CD4-positive, alpha-beta memory T cell (primary cell): Measurements from ENCODE around the gene NET1. TPM values are rescaled to one million over a fixed set of nuclear protein-coding genes. Genes with fewer than 3 reads are reported as not detected.

Experiments
- CTCF ChIA-PET: fragments of 350-600 bp; sonication (Branson Sonifier 250); formaldehyde crosslinking; loops from one replicate; lab custom pipeline; 2021; ENCODE audit warnings: inconsistent platforms; ENCODE audit not compliant: partially characterized antibody; lab: Charles Lee
- POLR2A ChIA-PET: fragments of 350-600 bp; sonication (Branson Sonifier 250); formaldehyde crosslinking; loops from one replicate; lab custom pipeline; 2021; ENCODE audit not compliant: partially characterized antibody; lab: Charles Lee
- DNase-seq, 5 donors: peaks; one replicate each; pipeline versions ENCODE4 v3.0.0 to v3.0.0-alpha.2; 2020 to 2022; ENCODE audit warnings: mixed read lengths in 1 of 5
- H3K27ac ChIP-seq: one replicate; pipeline ENCODE4 v1.7.0; 2013; ENCODE audit warnings: low read depth, low read length
- H3K27me3 ChIP-seq: 2 replicates; pipeline ENCODE4 v1.7.0; 2013; ENCODE audit warnings: mild to moderate bottlenecking, low read length, moderate library complexity; ENCODE audit not compliant: insufficient read depth
- H3K36me3 ChIP-seq: 2 replicates; pipeline ENCODE4 v1.7.0; 2013; ENCODE audit warnings: mild to moderate bottlenecking, low read length, moderate library complexity; ENCODE audit not compliant: insufficient read depth
- H3K4me1 ChIP-seq: 2 replicates; pipeline ENCODE4 v1.7.0; 2013; ENCODE audit warnings: mild to moderate bottlenecking, low read length, moderate library complexity; ENCODE audit not compliant: insufficient read depth
- H3K4me3 ChIP-seq, 2 donors: one replicate each; pipeline ENCODE4 v1.7.0; 2013; ENCODE audit warnings: low read length in 2 of 2, mild to moderate bottlenecking in 1 of 2
- H3K9me3 ChIP-seq, 2 donors: one replicate each; pipeline ENCODE4 v1.7.0; 2013; ENCODE audit warnings: low read length in 2 of 2, control low read depth in 1 of 2; ENCODE audit not compliant: control insufficient read depth in 1 of 2
- H3K27ac Mint-ChIP-seq, 7 donors: one replicate each; pipeline ENCODE4 v1.8.0; 2020 to 2021; ENCODE audit warnings: mixed read lengths in 7 of 7, mild to moderate bottlenecking in 6 of 7, inconsistent platforms in 3 of 7, moderate library complexity in 3 of 7
- H3K27me3 Mint-ChIP-seq, 2 donors: one replicate each; pipeline ENCODE4 v1.8.0; 2020 to 2021; ENCODE audit warnings: mixed read lengths in 2 of 2
- H3K36me3 Mint-ChIP-seq, 2 donors: one replicate each; pipeline ENCODE4 v1.8.0; 2020 to 2021; ENCODE audit warnings: mixed read lengths in 2 of 2, inconsistent platforms in 1 of 2, mild to moderate bottlenecking in 1 of 2
- H3K4me1 Mint-ChIP-seq, 4 donors: one replicate each; pipeline ENCODE4 v1.8.0; 2020 to 2021; ENCODE audit warnings: mixed read lengths in 4 of 4, mild to moderate bottlenecking in 1 of 4
- H3K4me3 Mint-ChIP-seq, 8 donors: one replicate each; pipeline ENCODE4 v1.8.0; 2020 to 2021; ENCODE audit warnings: mixed read lengths in 8 of 8, mild to moderate bottlenecking in 7 of 8, moderate library complexity in 6 of 8, inconsistent platforms in 3 of 8
- H3K9me3 Mint-ChIP-seq, 8 donors: one replicate each; pipeline ENCODE4 v1.8.0; 2020 to 2021; ENCODE audit warnings: mixed read lengths in 8 of 8, mild to moderate bottlenecking in 5 of 8, inconsistent platforms in 3 of 8, moderate library complexity in 1 of 8
- intact Hi-C: fragments of 100-400 bp; cut with micrococcal nuclease; formaldehyde crosslinking; loops from one replicate; pipeline ENCODE4 v1.15.1; 2023
- polyA plus RNA-seq, 2 donors: library from polyadenylated mRNA; unstranded; fragments of 300-500 nt; fragmentation: Illumina TruSeq; gene quantifications; one replicate each; pipeline ENCODE4 v1.2.3, GENCODE V29; 2021
- total RNA-seq, 2 experiments: library from RNA; stranded (reverse); gene quantifications; one replicate each; pipeline ENCODE4 v1.2.3, GENCODE V29; 2021

NET1 gene
- total and polyA plus RNA-seq, 4 experiments from 2014 or later = 5.4 to 16.4 (median 10.5) TPM

DNA sequence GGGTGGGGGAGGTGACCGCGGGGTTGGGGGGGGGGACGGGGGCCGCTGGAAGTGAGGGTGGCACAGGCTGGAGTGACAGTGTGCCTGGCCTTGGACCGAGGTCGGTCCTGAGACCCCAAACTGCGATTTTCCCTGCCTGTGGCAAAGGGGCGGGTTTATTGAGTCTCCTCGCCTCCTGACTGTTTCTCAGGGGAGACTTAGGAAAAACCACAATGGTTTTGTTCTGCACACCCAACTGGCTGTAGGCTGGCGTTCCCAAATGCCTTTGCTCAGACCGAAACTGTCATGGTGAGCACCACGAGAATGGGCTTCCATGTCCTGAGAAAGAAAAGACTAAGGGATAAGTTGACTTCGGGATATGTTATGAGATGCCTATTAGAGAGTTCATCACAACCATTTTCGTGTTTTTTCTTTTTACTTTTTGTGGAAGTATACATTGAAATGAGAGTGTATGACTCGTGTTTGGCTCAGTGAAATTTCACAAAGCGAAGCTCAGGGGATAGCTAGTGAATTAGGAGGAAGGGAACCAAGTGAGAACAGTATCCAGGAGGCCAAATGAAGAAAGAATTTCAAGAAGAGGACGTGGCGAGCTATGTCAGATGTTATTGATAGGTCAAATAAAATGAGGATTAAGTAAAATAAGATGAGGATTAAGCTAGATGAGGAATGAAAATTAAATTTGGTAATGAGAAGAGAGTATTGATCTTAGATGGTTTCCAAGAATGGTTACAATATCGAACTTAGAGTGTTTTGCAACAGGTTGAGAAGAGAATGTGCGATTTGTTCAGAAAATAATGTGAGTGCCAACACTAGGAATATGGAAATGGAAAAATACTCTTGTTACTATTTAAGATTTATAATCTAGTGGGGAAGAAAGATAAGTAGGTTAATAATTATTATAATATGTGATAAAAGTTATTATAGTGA, 918 bp downstream of the NET1 start:
- H3K27ac ChIP-seq = no peak overlapping the region
- ChIA-PET POLR2A (interaction anchor here (0.5 kb wide), 1 partner anchor 17 kb away, joined by 3 read pairs; no protein-coding TSS in a partner anchor), CTCF (no interaction called here)
- no peak for DNase-seq
- no peaks in the 10 kb centered on the region for H3K36me3 ChIP-seq
- H3K4me1 Mint-ChIP-seq = peaks cover 0 to 2% (median 0%) of the 10 kb centered on the region in 4 donors
- peaks cover 0 to 1% of the 10 kb centered on the region in 2 donors for H3K36me3 Mint-ChIP-seq
- no peaks in the 10 kb centered on the region for H3K27me3 ChIP-seq
- peaks cover 6 to 9% of the 10 kb centered on the region in 2 donors for H3K27me3 Mint-ChIP-seq
- no peak overlapping the region for H3K27ac Mint-ChIP-seq
- intact Hi-C loops = no loop called here
- H3K4me3 ChIP-seq = peak overlapping the region; percentile 25 to 48
- H3K4me1 ChIP-seq = peaks cover 10% of the 10 kb centered on the region
- peaks cover 0 to 4% (median under 1%) of the 10 kb centered on the region in 8 donors for H3K9me3 Mint-ChIP-seq
- no peak overlapping the region for H3K4me3 Mint-ChIP-seq
- H3K9me3 ChIP-seq = no peaks in the 10 kb centered on the region

DNA sequence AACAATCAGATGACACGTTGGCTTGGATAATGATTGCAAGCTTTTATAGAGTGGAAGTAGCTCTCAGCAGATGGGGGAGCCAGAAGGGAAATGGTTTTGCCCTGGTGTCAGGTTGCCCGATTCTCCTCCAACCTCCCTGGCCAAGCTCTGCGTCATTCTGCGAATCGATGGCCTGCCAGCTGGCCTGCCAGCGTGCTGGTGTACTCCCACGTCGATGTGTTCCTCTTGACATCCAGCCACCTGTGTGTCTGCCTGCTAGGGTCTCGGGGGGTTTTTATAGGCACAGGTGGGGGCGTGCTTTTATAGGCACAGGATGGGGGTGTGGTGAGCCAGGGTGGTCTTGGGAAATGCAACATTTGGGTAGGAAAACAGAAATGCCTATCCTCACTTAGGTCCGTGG, 4.6 kb downstream of the NET1 start:
- Histone ChIP-seq H3K27ac (no peak overlapping the region), H3K9me3 (no peaks in the 10 kb centered on the region), H3K4me1 (peaks cover 8% of the 10 kb centered on the region), H3K4me3 (no peak overlapping the region), H3K27me3 (no peaks in the 10 kb centered on the region), H3K36me3 (no peaks in the 10 kb centered on the region)
- Mint-ChIP-seq H3K36me3 (peaks cover 5 to 12% of the 10 kb centered on the region in 2 donors), H3K4me1 (peaks cover 0 to 1% (median 0%) of the 10 kb centered on the region in 4 donors), H3K27me3 (peaks cover 0 to 3% of the 10 kb centered on the region in 2 donors), H3K4me3 (no peak overlapping the region), H3K27ac (no peak overlapping the region), H3K9me3 (peaks cover 3 to 21% (median 15%) of the 10 kb centered on the region in 8 donors)
- POLR2A ChIA-PET = no interaction called here
- DNase-seq = no peak
- intact Hi-C loops = no loop called here
- CTCF ChIA-PET = interaction anchor here (0.9 kb wide), 1 partner anchor 10 kb away, joined by 3 read pairs; no protein-coding TSS in a partner anchor

DNA sequence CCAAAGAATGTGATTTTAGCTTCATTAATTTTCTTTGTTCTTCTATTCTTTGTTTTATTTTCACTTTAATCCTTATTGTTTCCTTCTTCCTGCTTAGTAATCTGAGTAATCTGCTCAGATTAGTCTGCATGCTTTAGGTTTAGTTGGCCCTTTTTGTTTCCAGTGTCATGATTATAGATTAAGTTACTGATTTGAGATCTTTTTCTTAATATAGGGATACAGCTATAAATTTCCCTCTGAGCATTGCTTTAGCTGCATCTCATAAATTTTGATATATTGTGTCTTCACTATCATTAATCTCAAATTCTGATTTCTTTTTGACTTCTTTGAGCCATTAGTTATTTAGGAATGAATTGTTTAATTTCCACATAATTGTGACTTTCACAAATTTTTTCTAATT, 6.2 kb downstream of the NET1 start:
- H3K4me3 ChIP-seq = no peak overlapping the region
- H3K27ac Mint-ChIP-seq = no peak overlapping the region
- CTCF ChIA-PET = interaction anchor here (0.7 to 1.6 kb wide), 3 partner anchors 14 to 569 kb away, joined by 3 read pairs; no protein-coding TSS in a partner anchor
- H3K27me3 ChIP-seq = no peaks in the 10 kb centered on the region
- peaks cover 3 to 21% (median 15%) of the 10 kb centered on the region in 8 donors for H3K9me3 Mint-ChIP-seq
- DNase-seq = no peak
- peaks cover 5 to 12% of the 10 kb centered on the region in 2 donors for H3K36me3 Mint-ChIP-seq
- intact Hi-C loops = no loop called here
- H3K27ac ChIP-seq = no peak overlapping the region
- POLR2A ChIA-PET = no interaction called here
- no peaks in the 10 kb centered on the region for H3K4me1 ChIP-seq
- H3K4me1 Mint-ChIP-seq = no peaks in the 10 kb centered on the region
- H3K9me3 ChIP-seq = no peaks in the 10 kb centered on the region
- H3K36me3 ChIP-seq = no peaks in the 10 kb centered on the region
- H3K27me3 Mint-ChIP-seq = no peaks in the 10 kb centered on the region
- H3K4me3 Mint-ChIP-seq = peak overlapping the region in 1 of 8 donors; percentile 26

DNA sequence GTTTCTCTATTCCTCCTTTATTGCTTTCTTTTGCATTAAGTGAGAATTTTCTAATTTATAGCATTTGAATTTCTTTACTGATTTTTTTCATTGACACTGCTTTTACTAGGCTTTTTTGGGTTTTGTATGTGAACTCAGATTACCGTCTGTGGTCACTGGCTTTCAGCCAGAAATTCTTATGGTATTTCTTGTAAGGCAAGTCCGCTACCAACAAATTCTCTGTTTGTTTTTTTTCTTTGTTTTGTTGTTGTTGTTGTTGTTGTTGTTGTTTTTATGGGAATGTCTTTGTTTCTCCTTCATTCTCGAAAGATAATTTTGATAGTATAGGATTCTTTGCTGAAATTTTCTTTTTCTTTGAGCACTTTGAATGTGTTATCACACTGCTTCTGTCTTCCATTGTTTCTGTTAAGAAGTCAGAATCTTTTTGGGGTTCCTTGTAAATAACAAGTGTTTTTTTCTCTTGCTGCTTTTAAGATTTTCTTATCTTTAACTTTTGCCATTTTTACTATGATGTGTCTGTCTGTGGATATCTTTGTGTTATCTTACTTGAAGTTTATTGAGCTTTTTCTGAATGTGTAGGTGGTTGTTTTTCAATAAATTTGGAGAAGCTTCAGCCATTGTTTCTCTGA, 7.2 kb downstream of the NET1 start:
- Mint-ChIP-seq H3K9me3 (peaks cover 3 to 21% (median 15%) of the 10 kb centered on the region in 8 donors), H3K27ac (no peak overlapping the region), H3K36me3 (peaks cover 5 to 12% of the 10 kb centered on the region in 2 donors), H3K27me3 (no peaks in the 10 kb centered on the region), H3K4me1 (no peaks in the 10 kb centered on the region), H3K4me3 (no peak overlapping the region)
- H3K36me3 ChIP-seq = no peaks in the 10 kb centered on the region
- H3K27ac ChIP-seq = no peak overlapping the region
- CTCF ChIA-PET = interaction anchor here (1.6 kb wide), 1 partner anchor 205 kb away, joined by 3 read pairs; no protein-coding TSS in a partner anchor
- H3K4me1 ChIP-seq = no peaks in the 10 kb centered on the region
- POLR2A ChIA-PET = no interaction called here
- intact Hi-C loops = no loop called here
- H3K27me3 ChIP-seq = no peaks in the 10 kb centered on the region
- no peak overlapping the region for H3K4me3 ChIP-seq
- H3K9me3 ChIP-seq = no peaks in the 10 kb centered on the region
- DNase-seq = no peak

DNA sequence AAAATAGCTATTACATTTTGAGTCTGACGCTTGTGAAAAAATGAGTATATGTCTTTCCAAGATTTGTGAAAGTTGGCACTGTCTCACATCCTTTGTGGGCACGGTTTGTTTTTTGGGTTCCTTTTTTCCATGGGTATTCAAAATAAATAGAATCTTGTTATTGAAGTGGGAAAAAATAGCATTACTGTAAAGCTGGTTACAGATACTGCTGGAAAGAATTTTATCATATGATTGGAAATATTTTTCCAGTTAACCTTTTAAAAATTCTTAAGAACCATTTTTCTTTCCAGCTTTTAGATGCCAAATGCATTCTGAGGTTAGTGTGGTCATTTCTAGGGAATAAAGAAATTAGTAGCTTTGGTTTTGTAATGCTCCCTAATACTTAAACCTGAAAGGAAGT, 11.4 kb downstream of the NET1 start:
- intact Hi-C loops = no loop called here
- Histone ChIP-seq H3K4me3 (no peak overlapping the region), H3K27me3 (no peaks in the 10 kb centered on the region), H3K27ac (no peak overlapping the region), H3K36me3 (no peaks in the 10 kb centered on the region), H3K4me1 (no peaks in the 10 kb centered on the region), H3K9me3 (no peaks in the 10 kb centered on the region)
- Mint-ChIP-seq H3K27ac (no peak overlapping the region), H3K27me3 (no peaks in the 10 kb centered on the region), H3K4me1 (no peaks in the 10 kb centered on the region), H3K9me3 (peaks cover 0 to 13% (median 9%) of the 10 kb centered on the region in 8 donors), H3K4me3 (no peak overlapping the region), H3K36me3 (peaks cover 5 to 6% of the 10 kb centered on the region in 2 donors)
- ChIA-PET CTCF (interaction anchor here (1.8 to 4.1 kb wide), 3 partner anchors 11 to 575 kb away, joined by 7 to 27 read pairs (median 12); no protein-coding TSS in a partner anchor), POLR2A (no interaction called here)
- no peak for DNase-seq

DNA sequence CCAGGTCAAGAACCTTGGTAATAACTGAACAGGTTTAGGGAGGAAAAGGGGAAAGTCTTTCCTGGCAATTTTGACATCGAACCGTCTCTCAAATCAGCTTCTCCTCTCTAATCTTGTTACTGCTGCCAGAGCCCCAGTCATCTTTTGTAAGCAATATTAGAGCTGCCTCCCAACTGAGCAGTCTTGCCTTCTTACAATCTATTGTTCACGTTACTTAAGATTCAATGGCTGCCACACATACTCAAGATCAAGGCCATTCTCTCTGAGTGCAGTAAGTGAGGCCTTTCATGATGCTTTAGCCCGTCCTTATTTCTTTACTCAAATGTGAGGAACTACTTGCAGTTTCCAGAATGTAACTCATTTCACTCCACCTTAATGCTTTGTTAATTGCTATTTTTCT, 12.4 kb downstream of the NET1 start:
- no peaks in the 10 kb centered on the region for H3K27me3 ChIP-seq
- H3K4me1 ChIP-seq = no peaks in the 10 kb centered on the region
- Mint-ChIP-seq H3K4me3 (no peak overlapping the region), H3K27me3 (no peaks in the 10 kb centered on the region), H3K9me3 (peaks cover 0 to 3% (median 2%) of the 10 kb centered on the region in 8 donors), H3K27ac (no peak overlapping the region), H3K36me3 (peaks cover 3 to 4% of the 10 kb centered on the region in 2 donors), H3K4me1 (no peaks in the 10 kb centered on the region)
- CTCF ChIA-PET = interaction anchor here (1.0 to 4.1 kb wide), 5 partner anchors 10 to 610 kb away, joined by 4 to 27 read pairs (median 7); no protein-coding TSS in a partner anchor
- POLR2A ChIA-PET = interaction anchor here (1.5 kb wide), 1 partner anchor 10 kb away, joined by 3 read pairs; no protein-coding TSS in a partner anchor
- H3K4me3 ChIP-seq = no peak overlapping the region
- H3K36me3 ChIP-seq = no peaks in the 10 kb centered on the region
- no peak overlapping the region for H3K27ac ChIP-seq
- intact Hi-C loops = no loop called here
- DNase-seq = no peak
- no peaks in the 10 kb centered on the region for H3K9me3 ChIP-seq

DNA sequence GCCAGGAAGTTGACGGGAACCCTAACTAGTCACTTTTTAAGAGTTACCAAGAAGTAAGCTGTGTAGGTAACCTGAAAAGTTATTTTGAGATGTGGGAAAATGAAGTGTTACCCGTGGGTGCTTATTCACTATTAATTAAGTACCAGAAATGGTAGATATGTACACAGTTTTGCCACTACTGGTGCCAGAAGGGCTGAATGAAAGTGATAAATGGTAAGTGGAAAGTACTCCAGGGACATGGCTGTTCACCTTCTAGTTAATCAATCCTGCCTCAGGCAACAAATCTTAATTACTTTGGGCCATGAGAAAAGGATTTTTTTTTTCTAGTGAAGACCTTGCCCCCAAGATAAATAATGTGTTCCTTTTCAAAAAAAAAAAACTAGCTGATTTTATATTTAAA, 15.8 kb downstream of the NET1 start:
- Histone ChIP-seq H3K27ac (no peak overlapping the region), H3K4me3 (no peak overlapping the region), H3K9me3 (no peaks in the 10 kb centered on the region), H3K27me3 (no peaks in the 10 kb centered on the region), H3K36me3 (no peaks in the 10 kb centered on the region), H3K4me1 (no peaks in the 10 kb centered on the region)
- ChIA-PET CTCF (interaction anchor here (0.6 to 2.5 kb wide), 5 partner anchors 10 to 578 kb away, joined by 3 to 12 read pairs (median 3); no protein-coding TSS in a partner anchor), POLR2A (no interaction called here)
- no peak for DNase-seq
- H3K4me1 Mint-ChIP-seq = no peaks in the 10 kb centered on the region
- intact Hi-C loops = no loop called here
- no peak overlapping the region for H3K27ac Mint-ChIP-seq
- no peak overlapping the region for H3K4me3 Mint-ChIP-seq
- no peaks in the 10 kb centered on the region for H3K36me3 Mint-ChIP-seq
- peaks cover 0 to 3% (median 0%) of the 10 kb centered on the region in 8 donors for H3K9me3 Mint-ChIP-seq
- H3K27me3 Mint-ChIP-seq = no peaks in the 10 kb centered on the region
